GM23338 (cell line): ENCODE results near the gene RPL13.
A peak's percentile ranks its signal among the peaks of the same experiment; 100 is the strongest.

Source experiments
- EZH2 ChIP-seq: fragments of 200-600 bp; sonication (generic); IDR thresholded peaks from one replicate; pipeline ENCODE4 v1.8.0; 2017; ENCODE audit warnings: antibody characterized with exemption, mild to moderate bottlenecking, low read depth; ENCODE audit not compliant: unreplicated experiment
- EZH2phosphoT487 ChIP-seq: fragments of 200-600 bp; sonication (generic); IDR thresholded peaks from one replicate; pipeline ENCODE4 v1.8.1; 2018; ENCODE audit warnings: antibody characterized with exemption; ENCODE audit not compliant: unreplicated experiment
- JUNB ChIP-seq: IDR thresholded peaks from one replicate; pipeline ENCODE4 v1.6.1; 2016; ENCODE audit warnings: antibody characterized with exemption; ENCODE audit not compliant: unreplicated experiment
- ZNF114 ChIP-seq: fragments of 250-450 bp; sonication (Bioruptor Pico); IDR thresholded peaks from 2 replicates; pipeline ENCODE4 v1.5.0; 2020; ENCODE audit warnings: mild to moderate bottlenecking, moderate library complexity
- TF ChIP-seq, protein P1 (sequence below), 2 experiments: fragments of 200-600 bp in 1 of 2; sonication (generic) in 1 of 2; conservative IDR thresholded peaks; 2 replicates each; pipeline versions ENCODE4 v1.5.1 to v1.6.1; 2016 to 2017; ENCODE audit warnings: antibody characterized with exemption in 2 of 2, low read depth in 2 of 2, mild to moderate bottlenecking in 2 of 2, moderate library complexity in 1 of 2

DNA sequence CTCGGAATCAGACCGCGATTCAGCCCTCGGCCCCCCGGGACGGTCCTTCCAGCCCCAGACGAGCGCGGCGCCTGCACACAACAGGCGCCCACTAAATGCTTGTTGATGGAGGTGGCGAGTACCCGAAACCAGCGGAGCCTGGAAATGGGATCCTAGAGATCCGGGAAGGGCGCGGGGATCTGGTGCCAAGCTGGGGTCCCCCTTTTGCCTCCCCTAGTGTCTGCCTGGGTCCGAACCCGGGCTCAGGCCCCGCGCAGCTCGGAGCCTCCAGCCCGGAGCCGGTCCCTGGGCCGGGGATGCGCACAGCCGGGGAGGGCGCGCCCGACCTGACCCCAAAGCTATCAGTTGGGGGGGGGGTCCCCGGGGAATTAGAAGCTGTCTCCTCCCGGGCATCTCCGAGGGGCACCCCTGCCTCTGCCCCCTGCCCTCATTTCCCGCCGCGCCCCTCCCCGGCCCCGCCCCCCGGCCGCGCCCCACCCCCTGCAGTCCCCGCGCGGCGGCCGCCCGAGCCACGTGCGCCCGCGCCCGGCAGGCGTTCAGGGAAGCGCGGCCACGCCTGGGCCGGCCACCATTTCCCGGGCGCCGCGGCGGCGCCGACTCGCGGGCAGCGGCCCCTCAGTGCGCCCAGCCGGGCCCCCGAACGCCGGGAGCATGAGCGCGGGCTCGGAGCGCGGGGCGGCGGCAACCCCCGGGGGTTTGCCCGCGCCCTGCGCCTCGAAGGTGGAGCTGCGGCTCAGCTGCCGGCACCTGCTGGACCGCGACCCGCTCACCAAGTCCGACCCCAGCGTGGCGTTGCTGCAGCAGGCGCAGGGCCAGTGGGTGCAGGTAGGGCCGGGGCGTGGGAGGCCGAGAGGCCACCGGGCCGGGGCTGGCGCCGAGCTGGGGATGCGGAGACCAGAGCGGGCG lies 15.0 kb downstream of the RPL13 start, which contains the start of gene CPNE7:
- TF ChIP-seq, protein P1, sequence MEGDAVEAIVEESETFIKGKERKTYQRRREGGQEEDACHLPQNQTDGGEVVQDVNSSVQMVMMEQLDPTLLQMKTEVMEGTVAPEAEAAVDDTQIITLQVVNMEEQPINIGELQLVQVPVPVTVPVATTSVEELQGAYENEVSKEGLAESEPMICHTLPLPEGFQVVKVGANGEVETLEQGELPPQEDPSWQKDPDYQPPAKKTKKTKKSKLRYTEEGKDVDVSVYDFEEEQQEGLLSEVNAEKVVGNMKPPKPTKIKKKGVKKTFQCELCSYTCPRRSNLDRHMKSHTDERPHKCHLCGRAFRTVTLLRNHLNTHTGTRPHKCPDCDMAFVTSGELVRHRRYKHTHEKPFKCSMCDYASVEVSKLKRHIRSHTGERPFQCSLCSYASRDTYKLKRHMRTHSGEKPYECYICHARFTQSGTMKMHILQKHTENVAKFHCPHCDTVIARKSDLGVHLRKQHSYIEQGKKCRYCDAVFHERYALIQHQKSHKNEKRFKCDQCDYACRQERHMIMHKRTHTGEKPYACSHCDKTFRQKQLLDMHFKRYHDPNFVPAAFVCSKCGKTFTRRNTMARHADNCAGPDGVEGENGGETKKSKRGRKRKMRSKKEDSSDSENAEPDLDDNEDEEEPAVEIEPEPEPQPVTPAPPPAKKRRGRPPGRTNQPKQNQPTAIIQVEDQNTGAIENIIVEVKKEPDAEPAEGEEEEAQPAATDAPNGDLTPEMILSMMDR (conservative IDR thresholded peaks at IDR 0.05; ENCODE audit: low read depth in 2 of 2) = no peak
- no peak for TF ChIP-seq EZH2phosphoT487
- TF ChIP-seq JUNB = no peak
- TF ChIP-seq ZNF114 (CRISPR knock-in tag) = no peak
- TF ChIP-seq EZH2 = peak; percentile 63
